ENCODE results near the gene SESN2. TPM values are rescaled to one million over a fixed set of nuclear protein-coding genes. Genes with fewer than 3 reads are reported as not detected.

Gene SESN2
- total and polyA plus RNA-seq, 2 donors (not counting 1 experiment from before 2014, with no cell fraction given): 4.5 to 5.4 TPM

DNA sequence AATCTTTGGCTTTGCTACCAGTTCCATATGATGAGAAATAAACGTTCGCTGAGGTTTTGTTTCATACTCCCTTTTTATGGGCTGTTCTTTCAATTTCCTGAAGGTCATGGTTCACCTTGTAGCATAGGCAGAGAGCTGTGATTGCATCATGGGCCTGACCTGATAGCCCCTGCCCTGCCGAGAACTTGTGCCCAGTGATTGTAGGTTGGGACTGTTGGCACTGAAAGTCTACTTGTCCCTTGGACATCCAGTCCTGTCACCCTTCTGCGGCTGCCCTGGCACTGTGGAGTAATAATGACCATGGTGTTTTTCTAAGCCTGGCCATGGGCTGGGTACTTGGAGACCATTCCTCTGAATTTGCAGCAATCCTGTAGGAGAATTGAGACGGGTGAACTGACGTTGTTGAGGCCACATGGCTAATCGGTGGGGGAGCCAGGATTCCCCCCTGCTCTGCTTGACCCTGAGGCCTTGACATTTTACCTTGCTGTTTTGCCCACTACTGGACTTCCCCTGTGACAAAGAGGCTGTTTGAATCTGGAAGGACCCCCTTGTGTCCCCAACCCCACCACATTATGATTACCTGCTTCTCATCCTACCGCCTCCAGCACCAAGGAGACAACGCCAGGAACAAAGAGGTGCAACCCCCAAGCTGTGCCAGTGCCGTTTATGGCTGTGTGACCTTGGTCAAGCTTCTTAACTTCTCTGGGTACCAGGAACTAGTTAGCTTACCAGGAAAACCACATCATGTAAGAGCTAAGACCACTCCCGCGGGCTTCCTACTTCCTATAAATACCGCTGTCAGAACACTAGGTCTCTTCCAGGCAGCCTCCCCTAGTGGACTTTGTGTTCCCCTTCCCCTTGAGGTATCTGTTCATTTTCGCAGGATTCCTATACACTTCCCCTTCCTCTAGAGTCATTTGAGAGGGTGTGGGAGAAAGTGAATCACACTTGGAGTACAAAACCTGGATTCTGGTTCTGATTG, 23.4 kb downstream of the SESN2 start:
- H3K4me1 Mint-ChIP-seq: no peaks in the 10 kb centered on the region
- no peak overlapping the region for H3K27ac Mint-ChIP-seq
- Histone ChIP-seq H3K9me3 (ENCODE audit: control extremely low read depth in 1 of 3, control insufficient read depth in 2 of 3, insufficient read depth in 1 of 3, low read length in 2 of 3) (no peaks in the 10 kb centered on the region), H2AFZ (ENCODE audit: insufficient read depth, low read depth, low read length, poor library complexity, severe bottlenecking) (no peak overlapping the region), H3K4me2 (replicated peaks; ENCODE audit: low read depth, low read length, poor library complexity, severe bottlenecking) (no peak overlapping the region), H3K9ac (ENCODE audit: low read length) (no peak overlapping the region), H3K36me3 (replicated peaks in 1 of 2; ENCODE audit: control extremely low read depth in 1 of 2, control insufficient read depth in 1 of 2, extremely low read depth in 1 of 2, insufficient read depth in 2 of 2, low read length in 1 of 2) (peaks cover 0 to 20% of the 10 kb centered on the region in 2 experiments), H3K27ac (ENCODE audit: low read length in 2 of 2) (no peak overlapping the region), H3K4me1 (ENCODE audit: control insufficient read depth in 2 of 2, insufficient read depth in 2 of 2, low read length in 2 of 2) (no peaks in the 10 kb centered on the region), H3K79me2 (ENCODE audit: control insufficient read depth, insufficient read depth, low read length) (no peaks in the 10 kb centered on the region), H3K4me3 (ENCODE audit: control extremely low read depth in 1 of 5, extremely low read depth in 1 of 5, insufficient read depth in 1 of 5, low read depth in 2 of 5, low read length in 4 of 5) (no peak overlapping the region), H4K20me1 (ENCODE audit: control insufficient read depth, insufficient read depth, low read length, poor library complexity, severe bottlenecking) (no peaks in the 10 kb centered on the region), H3K27me3 (replicated peaks in 1 of 4; ENCODE audit: control extremely low read depth in 1 of 4, control insufficient read depth in 3 of 4, insufficient read depth in 4 of 4, low read length in 3 of 4) (no peaks in the 10 kb centered on the region)
- no peaks in the 10 kb centered on the region for H3K27me3 Mint-ChIP-seq
- no peaks in the 10 kb centered on the region for H3K9me3 Mint-ChIP-seq (ENCODE audit: insufficient read depth)
- ChIA-PET POLR2A (no interaction called here), CTCF (no interaction called here)
- no peak for TF ChIP-seq EZH2 (IDR thresholded peaks at IDR 0.05; ENCODE audit: borderline replicate concordance, insufficient read depth, low read depth, low read length, poor library complexity, severe bottlenecking)
- TF ChIP-seq, protein P1, sequence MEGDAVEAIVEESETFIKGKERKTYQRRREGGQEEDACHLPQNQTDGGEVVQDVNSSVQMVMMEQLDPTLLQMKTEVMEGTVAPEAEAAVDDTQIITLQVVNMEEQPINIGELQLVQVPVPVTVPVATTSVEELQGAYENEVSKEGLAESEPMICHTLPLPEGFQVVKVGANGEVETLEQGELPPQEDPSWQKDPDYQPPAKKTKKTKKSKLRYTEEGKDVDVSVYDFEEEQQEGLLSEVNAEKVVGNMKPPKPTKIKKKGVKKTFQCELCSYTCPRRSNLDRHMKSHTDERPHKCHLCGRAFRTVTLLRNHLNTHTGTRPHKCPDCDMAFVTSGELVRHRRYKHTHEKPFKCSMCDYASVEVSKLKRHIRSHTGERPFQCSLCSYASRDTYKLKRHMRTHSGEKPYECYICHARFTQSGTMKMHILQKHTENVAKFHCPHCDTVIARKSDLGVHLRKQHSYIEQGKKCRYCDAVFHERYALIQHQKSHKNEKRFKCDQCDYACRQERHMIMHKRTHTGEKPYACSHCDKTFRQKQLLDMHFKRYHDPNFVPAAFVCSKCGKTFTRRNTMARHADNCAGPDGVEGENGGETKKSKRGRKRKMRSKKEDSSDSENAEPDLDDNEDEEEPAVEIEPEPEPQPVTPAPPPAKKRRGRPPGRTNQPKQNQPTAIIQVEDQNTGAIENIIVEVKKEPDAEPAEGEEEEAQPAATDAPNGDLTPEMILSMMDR (IDR thresholded peaks at IDR 0.05): no peak
- ATAC-seq (ENCODE audit: low read depth): no peak
- no peak overlapping the region for H3K4me3 Mint-ChIP-seq
- 81% methylated on average over 12 of the region's 14 CpGs for WGBS (ENCODE audit: insufficient coverage)
- intact Hi-C loops (cut with micrococcal nuclease): no loop called here
- DNase-seq: no peak

DNA sequence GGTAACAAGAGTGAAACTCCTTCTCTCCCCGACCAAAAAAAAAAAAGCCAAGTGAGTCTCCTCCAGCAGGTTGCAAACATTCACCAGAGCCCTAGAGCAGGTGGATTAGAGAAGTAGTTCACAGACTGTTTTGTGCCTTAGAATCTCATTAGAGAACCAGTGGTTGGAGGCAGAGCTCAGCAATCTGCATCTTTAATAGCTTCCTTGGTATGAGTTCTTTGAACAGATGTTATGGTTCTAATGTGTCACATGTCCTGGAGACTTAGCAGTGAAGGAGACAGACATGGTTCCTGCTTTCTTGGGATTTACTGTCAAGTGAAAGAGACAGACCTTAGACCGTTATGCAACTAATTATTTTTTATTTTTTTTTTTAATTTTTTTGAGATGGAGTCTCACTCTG, 26.8 kb downstream of the SESN2 start:
- H2AFZ ChIP-seq (ENCODE audit: insufficient read depth, low read depth, low read length, poor library complexity, severe bottlenecking): no peak overlapping the region
- no peak for TF ChIP-seq EZH2 (IDR thresholded peaks at IDR 0.05; ENCODE audit: borderline replicate concordance, insufficient read depth, low read depth, low read length, poor library complexity, severe bottlenecking)
- TF ChIP-seq, protein P1 (IDR thresholded peaks at IDR 0.05): no peak
- no peak overlapping the region for H3K4me2 ChIP-seq (replicated peaks; ENCODE audit: low read depth, low read length, poor library complexity, severe bottlenecking)
- intact Hi-C loops (cut with micrococcal nuclease): no loop called here
- no peak overlapping the region for H3K27ac ChIP-seq (ENCODE audit: low read length in 2 of 2)
- no peaks in the 10 kb centered on the region for H3K27me3 ChIP-seq (replicated peaks in 1 of 4; ENCODE audit: control extremely low read depth in 1 of 4, control insufficient read depth in 3 of 4, insufficient read depth in 4 of 4, low read length in 3 of 4)
- Mint-ChIP-seq H3K4me3 (no peak overlapping the region), H3K9me3 (ENCODE audit: insufficient read depth) (no peaks in the 10 kb centered on the region), H3K27me3 (no peaks in the 10 kb centered on the region), H3K4me1 (no peaks in the 10 kb centered on the region), H3K27ac (no peak overlapping the region)
- no CpG with 5 or more reads among the region's 2 CpGs for WGBS (ENCODE audit: insufficient coverage)
- H3K9ac ChIP-seq (ENCODE audit: low read length): no peak overlapping the region
- H3K4me3 ChIP-seq (ENCODE audit: control extremely low read depth in 1 of 5, extremely low read depth in 1 of 5, insufficient read depth in 1 of 5, low read depth in 2 of 5, low read length in 4 of 5): no peak overlapping the region
- DNase-seq (no peak), ATAC-seq (ENCODE audit: low read depth) (no peak)
- no peaks in the 10 kb centered on the region for H3K79me2 ChIP-seq (ENCODE audit: control insufficient read depth, insufficient read depth, low read length)
- H3K4me1 ChIP-seq (ENCODE audit: control insufficient read depth in 2 of 2, insufficient read depth in 2 of 2, low read length in 2 of 2): no peaks in the 10 kb centered on the region
- no peaks in the 10 kb centered on the region for H3K9me3 ChIP-seq (ENCODE audit: control extremely low read depth in 1 of 3, control insufficient read depth in 2 of 3, insufficient read depth in 1 of 3, low read length in 2 of 3)
- H3K36me3 ChIP-seq (replicated peaks in 1 of 2; ENCODE audit: control extremely low read depth in 1 of 2, control insufficient read depth in 1 of 2, extremely low read depth in 1 of 2, insufficient read depth in 2 of 2, low read length in 1 of 2): peaks cover 0 to 2% of the 10 kb centered on the region in 2 experiments
- H4K20me1 ChIP-seq (ENCODE audit: control insufficient read depth, insufficient read depth, low read length, poor library complexity, severe bottlenecking): no peaks in the 10 kb centered on the region
- ChIA-PET POLR2A (interaction anchor here (0.7 kb wide), 1 partner anchor 392 kb away, joined by 3 read pairs; no protein-coding TSS in a partner anchor), CTCF (no interaction called here)
